Measurements from ENCODE around the gene SPAG17. TPM values are rescaled to one million over a fixed set of nuclear protein-coding genes. Genes with fewer than 3 reads are reported as not detected.

The SPAG17 gene
- total and polyA plus RNA-seq, 2 experiments from 2014 or later: 1.0 to 1.1 TPM

DNA sequence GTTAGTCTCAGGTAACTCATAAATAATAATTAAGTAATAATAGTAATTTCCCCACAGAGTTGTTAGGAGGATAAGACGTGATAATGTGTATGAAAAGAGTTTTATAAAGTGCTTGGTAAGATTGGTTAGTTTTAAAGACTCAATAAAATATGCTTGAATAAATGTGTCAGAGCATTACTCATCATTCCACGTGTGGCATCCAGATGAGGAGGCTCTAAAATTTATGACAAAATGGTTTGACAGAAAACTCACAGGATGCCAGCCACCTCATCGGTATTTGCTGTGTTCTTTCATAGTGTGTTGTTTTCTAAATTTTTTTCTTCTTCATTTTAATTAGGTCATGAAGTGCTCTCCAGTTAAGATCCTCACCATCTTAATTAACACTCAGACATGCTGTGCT lies 19.1 kb upstream of the SPAG17 start:
- no peaks in the 10 kb centered on the region for H4K20me1 ChIP-seq (replicated peaks; ENCODE audit: insufficient read depth)
- H3K36me3 ChIP-seq (ENCODE audit: insufficient read depth): no peaks in the 10 kb centered on the region
- H3K27me3 ChIP-seq (ENCODE audit: insufficient read depth): no peaks in the 10 kb centered on the region
- no peak overlapping the region for H3K4me3 ChIP-seq
- Mint-ChIP-seq H3K27me3 (ENCODE audit: insufficient read depth, low read depth, poor library complexity) (peaks cover 1% of the 10 kb centered on the region), H3K4me1 (peaks cover 2% of the 10 kb centered on the region), H3K36me3 (ENCODE audit: low read depth) (no peaks in the 10 kb centered on the region), H3K27ac (no peak overlapping the region), H3K4me3 (no peak overlapping the region), H3K9me3 (no peaks in the 10 kb centered on the region)
- H3K4me2 ChIP-seq: no peak overlapping the region
- no peak overlapping the region for H3K27ac ChIP-seq (ENCODE audit: low read depth)
- TF ChIP-seq EZH2phosphoT487 (IDR thresholded peaks at IDR 0.05; ENCODE audit: unreplicated experiment) (no peak), ZNF114 (CRISPR knock-in tag; IDR thresholded peaks at IDR 0.05) (no peak), CREB1 (CRISPR knock-in tag; IDR thresholded peaks at IDR 0.05; ENCODE audit: low read depth) (no peak), POLR2AphosphoS5 (IDR thresholded peaks at IDR 0.05; ENCODE audit: low read depth) (no peak), NANOG (IDR thresholded peaks at IDR 0.05; ENCODE audit: borderline replicate concordance) (no peak), ZNF331 (CRISPR knock-in tag; IDR thresholded peaks at IDR 0.05; ENCODE audit: low read depth) (no peak), STAT1 (IDR thresholded peaks at IDR 0.05; ENCODE audit: unreplicated experiment) (no peak)
- TF ChIP-seq, protein P1, sequence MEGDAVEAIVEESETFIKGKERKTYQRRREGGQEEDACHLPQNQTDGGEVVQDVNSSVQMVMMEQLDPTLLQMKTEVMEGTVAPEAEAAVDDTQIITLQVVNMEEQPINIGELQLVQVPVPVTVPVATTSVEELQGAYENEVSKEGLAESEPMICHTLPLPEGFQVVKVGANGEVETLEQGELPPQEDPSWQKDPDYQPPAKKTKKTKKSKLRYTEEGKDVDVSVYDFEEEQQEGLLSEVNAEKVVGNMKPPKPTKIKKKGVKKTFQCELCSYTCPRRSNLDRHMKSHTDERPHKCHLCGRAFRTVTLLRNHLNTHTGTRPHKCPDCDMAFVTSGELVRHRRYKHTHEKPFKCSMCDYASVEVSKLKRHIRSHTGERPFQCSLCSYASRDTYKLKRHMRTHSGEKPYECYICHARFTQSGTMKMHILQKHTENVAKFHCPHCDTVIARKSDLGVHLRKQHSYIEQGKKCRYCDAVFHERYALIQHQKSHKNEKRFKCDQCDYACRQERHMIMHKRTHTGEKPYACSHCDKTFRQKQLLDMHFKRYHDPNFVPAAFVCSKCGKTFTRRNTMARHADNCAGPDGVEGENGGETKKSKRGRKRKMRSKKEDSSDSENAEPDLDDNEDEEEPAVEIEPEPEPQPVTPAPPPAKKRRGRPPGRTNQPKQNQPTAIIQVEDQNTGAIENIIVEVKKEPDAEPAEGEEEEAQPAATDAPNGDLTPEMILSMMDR (conservative IDR thresholded peaks at IDR 0.05; ENCODE audit: low read depth in 2 of 2): no peak
- TF ChIP-seq, protein P2, sequence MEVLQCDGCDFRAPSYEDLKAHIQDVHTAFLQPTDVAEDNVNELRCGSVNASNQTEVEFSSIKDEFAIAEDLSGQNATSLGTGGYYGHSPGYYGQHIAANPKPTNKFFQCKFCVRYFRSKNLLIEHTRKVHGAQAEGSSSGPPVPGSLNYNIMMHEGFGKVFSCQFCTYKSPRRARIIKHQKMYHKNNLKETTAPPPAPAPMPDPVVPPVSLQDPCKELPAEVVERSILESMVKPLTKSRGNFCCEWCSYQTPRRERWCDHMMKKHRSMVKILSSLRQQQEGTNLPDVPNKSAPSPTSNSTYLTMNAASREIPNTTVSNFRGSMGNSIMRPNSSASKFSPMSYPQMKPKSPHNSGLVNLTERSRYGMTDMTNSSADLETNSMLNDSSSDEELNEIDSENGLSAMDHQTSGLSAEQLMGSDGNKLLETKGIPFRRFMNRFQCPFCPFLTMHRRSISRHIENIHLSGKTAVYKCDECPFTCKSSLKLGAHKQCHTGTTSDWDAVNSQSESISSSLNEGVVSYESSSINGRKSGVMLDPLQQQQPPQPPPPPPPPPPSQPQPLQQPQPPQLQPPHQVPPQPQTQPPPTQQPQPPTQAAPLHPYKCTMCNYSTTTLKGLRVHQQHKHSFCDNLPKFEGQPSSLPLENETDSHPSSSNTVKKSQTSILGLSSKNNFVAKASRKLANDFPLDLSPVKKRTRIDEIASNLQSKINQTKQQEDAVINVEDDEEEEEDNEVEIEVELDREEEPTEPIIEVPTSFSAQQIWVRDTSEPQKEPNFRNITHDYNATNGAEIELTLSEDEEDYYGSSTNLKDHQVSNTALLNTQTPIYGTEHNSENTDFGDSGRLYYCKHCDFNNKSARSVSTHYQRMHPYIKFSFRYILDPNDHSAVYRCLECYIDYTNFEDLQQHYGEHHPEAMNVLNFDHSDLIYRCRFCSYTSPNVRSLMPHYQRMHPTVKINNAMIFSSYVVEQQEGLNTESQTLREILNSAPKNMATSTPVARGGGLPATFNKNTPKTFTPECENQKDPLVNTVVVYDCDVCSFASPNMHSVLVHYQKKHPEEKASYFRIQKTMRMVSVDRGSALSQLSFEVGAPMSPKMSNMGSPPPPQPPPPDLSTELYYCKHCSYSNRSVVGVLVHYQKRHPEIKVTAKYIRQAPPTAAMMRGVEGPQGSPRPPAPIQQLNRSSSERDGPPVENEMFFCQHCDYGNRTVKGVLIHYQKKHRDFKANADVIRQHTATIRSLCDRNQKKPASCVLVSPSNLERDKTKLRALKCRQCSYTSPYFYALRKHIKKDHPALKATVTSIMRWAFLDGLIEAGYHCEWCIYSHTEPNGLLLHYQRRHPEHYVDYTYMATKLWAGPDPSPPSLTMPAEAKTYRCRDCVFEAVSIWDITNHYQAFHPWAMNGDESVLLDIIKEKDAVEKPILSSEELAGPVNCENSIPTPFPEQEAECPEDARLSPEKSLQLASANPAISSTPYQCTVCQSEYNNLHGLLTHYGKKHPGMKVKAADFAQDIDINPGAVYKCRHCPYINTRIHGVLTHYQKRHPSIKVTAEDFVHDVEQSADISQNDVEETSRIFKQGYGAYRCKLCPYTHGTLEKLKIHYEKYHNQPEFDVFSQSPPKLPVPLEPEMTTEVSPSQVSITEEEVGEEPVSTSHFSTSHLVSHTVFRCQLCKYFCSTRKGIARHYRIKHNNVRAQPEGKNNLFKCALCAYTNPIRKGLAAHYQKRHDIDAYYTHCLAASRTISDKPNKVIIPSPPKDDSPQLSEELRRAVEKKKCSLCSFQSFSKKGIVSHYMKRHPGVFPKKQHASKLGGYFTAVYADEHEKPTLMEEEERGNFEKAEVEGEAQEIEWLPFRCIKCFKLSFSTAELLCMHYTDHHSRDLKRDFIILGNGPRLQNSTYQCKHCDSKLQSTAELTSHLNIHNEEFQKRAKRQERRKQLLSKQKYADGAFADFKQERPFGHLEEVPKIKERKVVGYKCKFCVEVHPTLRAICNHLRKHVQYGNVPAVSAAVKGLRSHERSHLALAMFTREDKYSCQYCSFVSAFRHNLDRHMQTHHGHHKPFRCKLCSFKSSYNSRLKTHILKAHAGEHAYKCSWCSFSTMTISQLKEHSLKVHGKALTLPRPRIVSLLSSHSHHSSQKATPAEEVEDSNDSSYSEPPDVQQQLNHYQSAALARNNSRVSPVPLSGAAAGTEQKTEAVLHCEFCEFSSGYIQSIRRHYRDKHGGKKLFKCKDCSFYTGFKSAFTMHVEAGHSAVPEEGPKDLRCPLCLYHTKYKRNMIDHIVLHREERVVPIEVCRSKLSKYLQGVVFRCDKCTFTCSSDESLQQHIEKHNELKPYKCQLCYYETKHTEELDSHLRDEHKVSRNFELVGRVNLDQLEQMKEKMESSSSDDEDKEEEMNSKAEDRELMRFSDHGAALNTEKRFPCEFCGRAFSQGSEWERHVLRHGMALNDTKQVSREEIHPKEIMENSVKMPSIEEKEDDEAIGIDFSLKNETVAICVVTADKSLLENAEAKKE (CRISPR knock-in tag; IDR thresholded peaks at IDR 0.05): no peak
- TF ChIP-seq, protein P3, sequence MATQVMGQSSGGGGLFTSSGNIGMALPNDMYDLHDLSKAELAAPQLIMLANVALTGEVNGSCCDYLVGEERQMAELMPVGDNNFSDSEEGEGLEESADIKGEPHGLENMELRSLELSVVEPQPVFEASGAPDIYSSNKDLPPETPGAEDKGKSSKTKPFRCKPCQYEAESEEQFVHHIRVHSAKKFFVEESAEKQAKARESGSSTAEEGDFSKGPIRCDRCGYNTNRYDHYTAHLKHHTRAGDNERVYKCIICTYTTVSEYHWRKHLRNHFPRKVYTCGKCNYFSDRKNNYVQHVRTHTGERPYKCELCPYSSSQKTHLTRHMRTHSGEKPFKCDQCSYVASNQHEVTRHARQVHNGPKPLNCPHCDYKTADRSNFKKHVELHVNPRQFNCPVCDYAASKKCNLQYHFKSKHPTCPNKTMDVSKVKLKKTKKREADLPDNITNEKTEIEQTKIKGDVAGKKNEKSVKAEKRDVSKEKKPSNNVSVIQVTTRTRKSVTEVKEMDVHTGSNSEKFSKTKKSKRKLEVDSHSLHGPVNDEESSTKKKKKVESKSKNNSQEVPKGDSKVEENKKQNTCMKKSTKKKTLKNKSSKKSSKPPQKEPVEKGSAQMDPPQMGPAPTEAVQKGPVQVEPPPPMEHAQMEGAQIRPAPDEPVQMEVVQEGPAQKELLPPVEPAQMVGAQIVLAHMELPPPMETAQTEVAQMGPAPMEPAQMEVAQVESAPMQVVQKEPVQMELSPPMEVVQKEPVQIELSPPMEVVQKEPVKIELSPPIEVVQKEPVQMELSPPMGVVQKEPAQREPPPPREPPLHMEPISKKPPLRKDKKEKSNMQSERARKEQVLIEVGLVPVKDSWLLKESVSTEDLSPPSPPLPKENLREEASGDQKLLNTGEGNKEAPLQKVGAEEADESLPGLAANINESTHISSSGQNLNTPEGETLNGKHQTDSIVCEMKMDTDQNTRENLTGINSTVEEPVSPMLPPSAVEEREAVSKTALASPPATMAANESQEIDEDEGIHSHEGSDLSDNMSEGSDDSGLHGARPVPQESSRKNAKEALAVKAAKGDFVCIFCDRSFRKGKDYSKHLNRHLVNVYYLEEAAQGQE (IDR thresholded peaks at IDR 0.05; ENCODE audit: unreplicated experiment): no peak
- 0 out of 2 replicates have a peak, but pooled peaks cover 3% of the 10 kb centered on the region for H3K4me1 ChIP-seq (ENCODE audit: insufficient read depth)
- no peaks in the 10 kb centered on the region for H3F3A ChIP-seq (replicated peaks; ENCODE audit: low read depth)
- ATAC-seq (no peak), DNase-seq (ENCODE audit: low spot score) (no peak)
- H3K79me2 ChIP-seq (replicated peaks; ENCODE audit: insufficient read depth): no peaks in the 10 kb centered on the region
- H2AFZ ChIP-seq: no peak overlapping the region
- peaks cover 13% of the 10 kb centered on the region; the same call in 1 of the 2 replicates for H3K9me2 ChIP-seq (ENCODE audit: insufficient read depth)
